ENCODE results near the gene CDC42BPB.

Gene CDC42BPB

GRCh38 chr14:102965971-102966655 lies 91.2 kb downstream of the CDC42BPB start:
- no peak for DNase-seq (ENCODE audit: low read depth)

GRCh38 chr14:102965282-102965681 lies 92.1 kb downstream of the CDC42BPB start:
- no peak for DNase-seq (ENCODE audit: low read depth)

- no peak for DNase-seq (ENCODE audit: low read depth)
Observed at GRCh38 chr14:102964152-102964730, 93.1 kb downstream of the CDC42BPB start.

GRCh38 chr14:102962111-102962627 lies 95.2 kb downstream of the CDC42BPB start:
- DNase-seq (ENCODE audit: low read depth), result no peak

- no peak for DNase-seq (ENCODE audit: low read depth)
Observed at GRCh38 chr14:102958461-102958860, 98.9 kb downstream of the CDC42BPB start.

GRCh38 chr14:102957222-102957621 lies 100.1 kb downstream of the CDC42BPB start:
- no peak for DNase-seq (ENCODE audit: low read depth)

GRCh38 chr14:102955636-102956408 lies 101.5 kb downstream of the CDC42BPB start:
- DNase-seq (ENCODE audit: low read depth), result no peak

GRCh38 chr14:102954081-102954789 lies 103.1 kb downstream of the CDC42BPB start:
- no peak for DNase-seq (ENCODE audit: low read depth)

GRCh38 chr14:102953100-102953499 lies 104.2 kb downstream of the CDC42BPB start:
- DNase-seq (ENCODE audit: low read depth), result no peak

- no peak for DNase-seq (ENCODE audit: low read depth)
Observed at GRCh38 chr14:102952276-102952675, 105.1 kb downstream of the CDC42BPB start.

- DNase-seq (ENCODE audit: low read depth), result no peak
Observed at GRCh38 chr14:102951799-102952198, 105.5 kb downstream of the CDC42BPB start.

- DNase-seq (ENCODE audit: low read depth), result no peak
Observed at GRCh38 chr14:102951034-102951433, 106.3 kb downstream of the CDC42BPB start.

GRCh38 chr14:102949801-102950451 lies 107.4 kb downstream of the CDC42BPB start:
- DNase-seq (ENCODE audit: low read depth), result no peak

- no peak for DNase-seq (ENCODE audit: low read depth)
Observed at GRCh38 chr14:102949062-102949800, 108.1 kb downstream of the CDC42BPB start.

- DNase-seq (ENCODE audit: low read depth), result no peak
Observed at GRCh38 chr14:102948698-102949061, 108.7 kb downstream of the CDC42BPB start.

- no peak for DNase-seq (ENCODE audit: low read depth)
Observed at GRCh38 chr14:102947321-102948103, 109.8 kb downstream of the CDC42BPB start.

- no peak for DNase-seq (ENCODE audit: low read depth)
Observed at GRCh38 chr14:102945346-102946130, 111.8 kb downstream of the CDC42BPB start.

- DNase-seq (ENCODE audit: low read depth), result no peak
Observed at GRCh38 chr14:102944448-102945330, 112.7 kb downstream of the CDC42BPB start.

Measured in activated T-cell treated with anti-CD3 and anti-CD28 coated beads for 1 hour (primary cell).